ENCODE data around the gene RNF149.

DNA sequence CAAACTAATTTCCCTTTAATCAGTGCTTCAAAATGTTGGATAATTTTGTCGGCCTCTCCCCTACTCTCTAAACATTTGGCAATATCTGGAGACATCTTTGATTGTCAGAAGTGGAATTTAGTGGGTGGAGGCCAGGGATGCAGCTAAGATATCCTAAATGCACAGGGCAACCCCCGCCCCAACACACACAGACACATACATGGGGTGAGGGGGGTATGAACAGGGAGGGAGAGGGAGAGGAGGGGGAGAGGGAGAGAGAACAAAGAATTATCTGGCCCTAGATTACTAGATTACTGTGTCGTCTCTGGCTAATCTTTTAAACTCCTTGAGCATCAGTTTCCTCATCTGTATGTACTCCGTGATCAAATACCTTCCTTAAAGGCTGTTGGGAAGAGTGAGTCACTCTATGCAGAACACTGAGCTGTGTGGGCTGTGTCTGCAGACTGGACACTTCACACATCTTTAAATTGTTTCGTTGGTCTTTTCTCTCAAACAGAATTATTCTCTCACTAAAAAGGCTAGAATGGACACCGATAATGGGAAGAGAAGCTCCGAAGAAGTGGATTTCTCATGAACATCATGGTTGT, 2.9 kb downstream of the RNF149 start:
- TF ChIP-seq POLR2AphosphoS5 (IDR thresholded peaks at IDR 0.05; ENCODE audit: low read depth, low read length) (no peak), TAF1 (IDR thresholded peaks at IDR 0.05; ENCODE audit: borderline replicate concordance, low read depth, low read length) (no peak)

All from GM12892 (cell line).